SHP77 treated with DMSO at 0.1 percent for 48 hours (cell line): ENCODE results near the gene CLEC4A.
"Not testable (repeated sequence)": the region's sequence is repeated elsewhere in the genome, so short reads cannot be mapped to it uniquely, and the experiment has no call there.

Experiments used
- DNase-seq: peaks from one replicate; lab custom pipeline; 2025; lab: John Stamatoyannopoulos, UW

Gene CLEC4A

DNA sequence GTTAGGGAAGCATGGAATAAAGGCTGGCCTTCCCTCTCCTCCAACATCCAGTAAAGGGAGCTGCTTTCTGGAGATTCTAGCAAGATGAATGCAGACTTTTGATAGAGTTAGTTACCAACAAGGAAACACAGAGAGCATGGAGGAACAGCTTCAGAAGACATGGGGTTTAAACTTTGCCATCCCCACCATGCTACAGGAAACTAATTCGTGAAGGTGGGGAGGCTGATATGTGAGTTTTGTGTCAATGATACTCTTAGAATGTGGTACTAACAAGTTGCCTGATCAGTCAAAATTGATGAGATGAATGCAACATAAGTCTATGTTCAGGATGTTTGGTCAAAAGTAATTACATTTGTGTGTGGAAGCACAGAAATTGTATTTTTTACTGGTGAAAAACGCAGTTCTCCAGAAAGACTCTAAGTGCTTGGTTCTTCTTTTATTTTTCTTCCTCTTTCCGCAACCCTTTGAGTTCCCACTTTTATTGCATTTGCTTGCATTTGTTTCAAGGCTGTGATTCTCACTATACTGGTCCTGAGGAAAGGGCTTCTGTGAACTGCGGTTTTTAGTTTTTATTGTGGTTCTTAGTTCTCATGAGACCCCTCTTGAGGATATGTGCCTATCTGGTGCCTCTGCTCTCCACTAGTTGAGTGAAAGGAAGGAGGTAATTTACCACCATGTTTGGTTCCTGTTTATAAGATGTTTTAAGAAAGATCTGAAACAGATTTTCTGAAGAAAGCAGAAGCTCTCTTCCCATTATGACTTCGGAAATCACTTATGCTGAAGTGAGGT, at the start of gene CLEC4A:
Gene CLEC4A (plus strand): TSS at position 494 of the 789 bp plus-strand sequence. CDS start 262 bp downstream, at position 756.
- DNase-seq: no peak

DNA sequence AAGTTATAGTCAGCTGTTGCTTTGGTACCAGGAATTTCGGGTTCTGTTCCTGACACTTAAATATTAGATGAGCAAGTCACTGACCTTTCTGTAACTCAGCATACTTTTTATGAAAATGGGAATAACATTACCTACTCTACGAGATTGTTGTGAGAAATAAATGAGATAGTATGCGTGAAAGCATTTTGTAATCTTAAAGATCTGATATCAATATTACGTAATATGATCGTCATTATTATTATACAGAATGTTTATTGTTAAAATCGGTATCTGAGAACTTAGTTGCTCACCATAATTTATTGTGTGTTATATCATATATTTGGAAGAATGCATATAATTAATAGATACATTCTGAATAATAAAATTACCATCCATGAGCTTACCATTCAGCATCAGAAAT, 47.5 kb upstream of the CLEC4A start:
- no peak for DNase-seq

DNA sequence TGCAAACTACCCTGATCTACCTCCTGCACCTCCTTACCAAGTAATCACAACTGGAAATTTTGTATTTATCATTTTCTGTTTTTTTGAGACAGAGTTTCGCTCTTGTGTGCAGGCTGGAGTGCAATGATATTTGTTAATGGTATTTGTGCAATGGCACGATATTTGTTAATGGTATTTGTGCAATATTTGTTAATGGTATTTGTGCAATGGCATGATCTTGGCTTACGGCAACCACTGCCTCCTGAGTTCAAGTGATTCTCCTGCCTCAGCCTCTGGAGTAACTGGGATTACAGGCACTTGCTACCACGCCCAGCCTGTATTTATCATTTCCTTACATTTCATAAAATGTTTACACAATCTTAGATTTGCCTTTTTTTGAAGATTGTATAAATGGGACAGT, 47.1 kb upstream of the CLEC4A start:
- no peak for DNase-seq

DNA sequence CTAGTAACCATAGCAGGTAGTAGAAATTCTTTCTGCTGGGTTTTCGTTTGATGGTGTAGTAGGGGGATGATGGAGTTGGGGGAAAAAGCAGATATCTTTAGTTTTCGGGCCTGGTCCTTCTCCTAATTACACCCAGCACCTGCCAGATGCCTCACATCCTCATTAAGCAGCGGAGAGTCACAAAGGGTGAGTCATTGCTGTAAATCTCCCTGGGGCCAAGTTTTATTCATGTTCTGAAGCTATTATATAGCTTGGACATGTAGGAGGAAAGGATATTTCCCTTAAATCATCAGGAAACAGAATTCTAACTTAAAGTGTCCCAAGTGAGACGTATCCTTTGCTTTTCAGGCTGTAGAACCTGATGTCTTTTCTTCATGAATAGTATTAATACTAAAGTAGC, 46.2 kb upstream of the CLEC4A start:
- no peak for DNase-seq

DNA sequence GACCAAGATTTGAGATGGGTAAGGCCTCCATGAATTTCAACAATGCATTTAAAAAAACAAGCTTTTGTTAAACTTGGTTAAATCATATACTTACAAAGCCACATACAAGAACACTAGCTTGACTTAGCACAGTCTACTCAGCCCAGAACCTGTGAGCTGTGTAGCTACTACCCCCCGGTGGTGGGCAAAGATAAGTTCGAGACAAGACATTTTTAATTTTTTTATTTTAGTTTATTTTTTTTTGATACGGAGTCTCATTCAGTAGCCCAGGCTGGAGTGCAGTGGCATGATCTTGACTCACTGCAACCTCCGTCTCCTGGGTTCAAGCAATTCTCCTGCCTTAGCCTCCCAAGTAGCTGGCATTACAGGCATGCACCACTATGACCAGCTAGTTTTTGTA, 45.0 kb upstream of the CLEC4A start:
- DNase-seq: no peak

DNA sequence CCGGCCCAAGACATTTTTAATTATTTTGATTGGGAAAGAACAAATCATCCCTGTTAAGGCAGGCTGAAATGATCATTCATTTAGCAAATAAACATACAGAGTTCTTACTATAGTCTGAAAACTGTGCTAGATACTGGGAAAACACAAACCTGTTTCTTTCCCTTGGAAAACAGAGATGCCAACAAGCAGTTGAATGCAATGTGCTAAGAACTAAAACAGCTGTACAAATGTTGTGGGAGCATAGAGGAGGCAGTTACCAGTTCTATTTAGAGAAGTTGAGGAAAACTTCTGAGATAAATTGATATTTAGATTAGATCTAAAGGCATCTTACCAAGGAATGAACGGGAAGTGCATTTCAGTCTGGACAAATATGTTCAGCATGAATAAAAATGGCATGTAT, 44.5 kb upstream of the CLEC4A start:
- no peak for DNase-seq

DNA sequence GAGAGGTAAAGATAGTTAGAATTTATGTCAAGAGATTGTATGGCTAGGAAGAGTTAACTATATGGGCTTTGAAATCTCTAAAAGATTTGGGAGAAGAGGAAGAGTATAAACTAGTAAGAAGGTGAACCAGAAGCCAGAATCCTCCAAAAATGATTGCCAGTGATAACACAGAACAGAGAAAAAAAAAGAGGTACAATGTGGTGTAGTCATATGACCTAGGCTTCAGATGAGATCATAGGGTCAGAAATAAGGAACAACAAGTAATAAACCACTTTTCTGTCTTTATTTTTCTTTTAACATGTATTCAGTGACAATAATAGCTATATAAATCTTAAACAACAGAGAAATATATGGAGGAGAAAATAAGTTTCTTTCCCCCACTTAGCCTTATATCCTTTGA, 43.3 kb upstream of the CLEC4A start:
- DNase-seq: no peak

DNA sequence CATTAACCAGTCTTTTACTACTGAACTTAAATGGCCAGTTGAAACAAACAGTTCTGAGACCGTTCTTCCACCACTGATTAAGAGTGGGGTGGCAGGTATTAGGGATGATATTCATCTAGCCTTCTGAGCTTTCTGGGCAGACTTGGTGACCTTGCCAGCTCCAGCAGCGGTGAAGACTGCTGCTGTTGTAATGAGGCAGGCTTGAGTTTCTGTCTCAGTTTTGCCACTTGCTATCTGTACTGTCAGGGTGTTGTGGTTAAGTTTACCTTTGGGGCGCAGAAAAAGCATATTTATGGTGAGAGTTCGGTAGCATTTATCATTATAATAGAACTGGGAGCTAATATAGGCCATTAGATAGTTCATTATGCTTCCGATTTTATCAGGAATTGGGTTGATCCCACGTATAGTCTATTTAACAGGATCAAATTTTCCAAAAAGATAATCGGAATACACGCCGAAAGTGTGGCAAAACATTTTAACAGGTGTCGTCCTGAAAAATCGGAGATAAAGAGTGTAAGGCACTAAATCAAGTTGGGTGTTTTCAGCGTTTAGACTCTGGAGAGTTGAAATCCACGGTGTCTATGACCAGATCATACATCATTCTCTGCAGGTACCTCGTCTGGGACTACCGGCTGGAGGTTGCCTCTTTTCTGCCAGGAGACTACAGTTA, 42.0 kb upstream of the CLEC4A start:
- no peak for DNase-seq

DNA sequence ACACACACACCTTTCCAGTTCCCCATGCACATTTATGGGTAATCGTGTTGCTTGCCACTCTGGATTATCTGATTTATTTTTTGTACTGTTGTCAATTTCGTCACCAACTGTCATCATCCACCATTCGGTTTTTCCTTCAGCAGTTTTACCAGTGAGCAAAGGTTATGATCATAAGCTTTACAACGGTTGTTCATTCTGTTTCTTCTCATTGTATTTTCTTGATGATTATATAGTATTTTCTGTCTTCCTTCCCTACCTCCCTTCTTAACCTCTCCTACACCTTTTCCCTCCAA, 40.7 kb upstream of the CLEC4A start:
- no peak for DNase-seq

DNA sequence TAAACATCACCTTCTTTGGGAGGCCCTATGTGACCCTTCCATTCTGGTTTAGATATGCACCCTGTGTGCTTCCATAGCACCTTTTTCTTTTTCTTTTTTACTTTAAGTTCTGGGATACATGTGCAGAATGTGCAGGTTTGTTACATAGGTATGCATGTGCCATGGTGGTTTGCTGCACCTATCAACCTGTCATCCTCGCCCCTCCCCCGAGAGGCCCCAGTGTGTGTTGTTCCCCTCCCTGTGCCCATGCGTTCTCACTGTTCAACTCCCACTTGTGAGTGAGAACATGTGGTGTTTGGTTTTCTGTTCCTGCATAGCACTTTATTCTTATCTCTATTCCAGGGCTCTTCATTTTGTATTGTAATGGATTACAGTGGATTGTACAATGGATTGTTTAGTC, 39.1 kb upstream of the CLEC4A start:
- DNase-seq: not testable (repeated sequence)

DNA sequence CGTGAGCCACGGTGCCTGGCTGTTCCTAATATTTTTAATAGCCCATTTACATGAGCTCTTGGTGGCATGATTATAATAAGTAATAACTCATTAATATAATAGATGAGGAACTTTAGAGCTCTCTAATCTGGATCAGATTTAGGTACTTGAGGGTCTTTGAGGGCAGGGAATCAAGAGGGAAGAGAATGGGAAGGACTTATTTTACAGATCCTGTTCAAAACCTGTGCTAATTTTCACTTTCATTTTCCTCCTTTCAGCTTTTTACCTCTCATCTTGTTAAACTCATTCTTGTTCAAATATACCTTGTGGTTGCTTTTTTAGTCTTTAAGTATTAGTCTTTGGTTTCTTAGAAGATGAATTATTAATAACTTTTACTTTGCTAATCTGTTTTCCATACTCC, 35.8 kb upstream of the CLEC4A start:
- no peak for DNase-seq

DNA sequence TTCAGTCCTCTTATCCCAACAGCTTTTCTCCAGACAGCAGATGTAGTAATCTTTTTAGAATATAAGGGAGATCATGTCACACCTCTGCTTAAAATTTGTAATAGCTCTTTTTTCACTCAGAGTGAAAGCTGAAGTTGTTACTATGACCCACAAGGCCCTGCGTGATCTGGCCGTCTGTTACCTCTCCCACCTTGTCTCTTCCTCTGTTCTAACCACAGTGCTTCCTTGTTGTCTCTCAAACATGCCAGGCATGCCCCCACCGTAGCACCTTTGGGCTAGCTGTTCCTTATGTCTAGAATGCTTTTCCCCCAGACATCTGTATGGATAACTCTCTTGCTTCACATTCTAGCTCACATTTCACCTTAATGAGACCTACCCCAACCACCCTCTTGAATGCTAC, 34.8 kb upstream of the CLEC4A start:
- DNase-seq: no peak

DNA sequence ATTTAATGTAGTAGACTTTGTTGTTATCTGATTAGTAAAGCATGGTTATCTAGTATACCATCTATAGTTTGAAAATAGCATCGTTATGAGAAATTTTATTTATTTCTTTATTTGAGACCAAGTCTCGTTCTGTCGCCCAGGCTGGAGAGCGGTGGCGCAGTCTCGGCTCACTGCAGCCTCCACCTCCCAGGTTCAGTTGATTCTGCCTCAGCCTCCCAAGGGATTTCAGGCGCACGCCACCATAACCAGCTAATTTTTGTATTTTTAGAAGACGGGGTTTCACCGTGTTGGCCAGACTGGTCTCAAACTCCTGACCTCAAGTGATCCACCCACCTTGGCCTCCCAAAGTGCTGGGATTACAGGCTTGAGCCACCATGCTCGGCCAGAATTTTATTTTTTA, 34.1 kb upstream of the CLEC4A start:
- not testable (repeated sequence) for DNase-seq

DNA sequence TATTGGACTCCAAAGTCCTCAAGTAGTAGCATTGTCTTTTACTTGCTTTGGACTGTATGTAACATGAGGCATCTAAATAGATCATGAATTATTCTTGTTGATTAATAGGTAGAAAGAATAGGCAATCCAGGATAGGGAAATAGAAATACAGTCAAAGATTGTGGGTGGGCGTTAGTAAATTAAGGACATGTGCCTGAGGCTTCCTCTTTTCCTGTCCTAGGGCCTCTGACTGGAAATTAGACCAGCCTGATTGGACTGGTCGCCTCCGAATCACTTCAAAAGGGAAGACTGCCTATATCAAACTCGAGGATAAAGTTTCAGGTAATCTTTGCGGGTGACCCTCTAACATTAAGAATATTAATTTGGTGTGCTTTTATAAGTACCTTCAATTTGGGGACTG, 33.7 kb upstream of the CLEC4A start:
- DNase-seq: no peak

DNA sequence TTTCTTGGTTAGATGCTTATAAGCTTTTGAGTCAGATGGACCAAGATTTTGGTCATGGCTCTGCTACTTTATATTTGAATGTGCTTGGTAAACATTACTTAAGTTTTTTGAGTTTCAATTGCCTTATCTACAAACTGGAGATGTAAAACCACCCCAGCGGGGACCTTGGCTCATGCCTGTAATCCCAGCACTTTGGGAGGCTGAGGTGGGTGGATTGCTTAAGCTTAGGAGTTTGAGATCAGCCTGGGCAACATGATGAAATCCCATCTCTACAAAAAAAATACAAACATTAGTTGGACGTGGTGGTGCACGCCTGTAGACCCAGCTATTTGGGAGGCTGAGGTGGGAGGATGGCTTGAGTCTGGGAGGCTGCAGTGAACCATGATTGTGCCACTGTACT, 30.1 kb upstream of the CLEC4A start:
- no peak for DNase-seq

DNA sequence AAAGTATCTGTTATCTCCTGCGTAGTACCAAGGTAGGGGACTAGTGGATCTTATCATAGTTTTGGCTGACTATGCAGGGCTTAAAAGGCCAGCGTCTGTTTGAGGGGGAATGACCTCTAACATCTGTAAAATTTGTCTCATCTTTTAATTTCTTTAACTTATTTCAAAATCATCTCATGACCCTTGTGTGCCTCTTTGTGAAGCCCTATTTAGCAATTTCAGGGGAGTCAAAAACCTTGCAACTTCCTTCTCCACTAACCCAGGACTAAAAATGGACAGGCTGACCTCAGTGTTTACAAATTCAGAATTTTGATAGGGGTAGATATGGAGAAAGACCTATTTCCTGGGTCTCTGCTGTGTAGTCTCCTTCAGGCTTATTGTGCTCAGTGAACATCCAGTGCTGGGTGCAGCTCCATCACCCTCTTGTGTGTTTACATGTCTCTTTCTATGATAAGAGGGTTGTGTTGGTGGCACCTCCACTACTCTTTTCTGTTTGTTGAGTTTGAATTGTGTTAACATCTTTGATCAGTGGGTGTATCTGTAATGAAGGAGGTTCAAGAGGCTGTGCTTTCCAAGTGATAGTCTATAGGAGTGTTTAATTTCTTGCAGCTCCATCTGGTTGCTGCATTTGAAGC, 27.0 kb upstream of the CLEC4A start:
- no peak for DNase-seq

DNA sequence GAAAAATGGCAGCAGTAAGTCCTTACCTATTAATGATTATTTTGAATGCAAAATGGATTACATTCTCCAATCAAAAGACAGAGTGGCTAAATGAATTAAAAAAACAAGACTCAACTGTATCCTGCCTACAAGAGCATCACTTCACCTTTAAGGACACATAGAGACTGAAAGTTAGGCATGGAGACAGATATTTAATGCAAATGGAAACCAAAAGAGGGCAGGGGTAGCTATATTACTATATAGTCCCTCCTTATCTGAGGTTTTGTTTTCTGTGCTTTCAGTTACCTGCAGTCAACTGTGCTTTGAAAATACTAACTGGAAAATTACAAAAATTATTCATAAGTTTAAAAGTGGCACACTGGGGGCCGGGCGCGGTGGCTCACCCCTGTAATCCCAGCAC, 24.2 kb upstream of the CLEC4A start:
- no peak for DNase-seq

DNA sequence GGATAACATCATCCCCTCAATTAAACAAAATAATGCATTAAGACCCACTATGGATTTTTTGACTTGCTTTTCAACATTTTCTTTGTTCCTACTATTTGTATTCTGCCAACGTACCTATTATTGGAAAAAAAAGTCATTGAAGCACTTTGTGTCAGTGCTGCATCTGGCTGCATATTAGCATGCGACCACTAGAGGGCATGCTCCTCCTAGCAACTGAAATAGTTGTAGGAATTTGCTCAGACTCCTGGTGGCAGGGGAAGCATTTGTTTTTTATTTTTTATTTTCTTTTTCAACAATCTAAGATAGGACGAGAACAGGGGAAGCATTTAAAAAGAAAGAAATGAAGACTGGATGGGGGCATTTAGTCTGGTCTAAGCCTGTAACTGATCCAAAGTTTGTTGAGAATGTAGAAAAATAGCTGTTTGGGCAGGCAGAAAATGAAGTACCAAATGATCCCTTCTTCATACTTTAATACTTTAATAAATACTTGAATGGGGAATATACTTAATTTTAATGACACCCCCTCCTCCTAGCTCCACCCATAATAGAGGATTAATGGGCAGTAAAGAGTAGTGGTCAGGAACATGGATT, 14.5 kb upstream of the CLEC4A start:
- peak; percentile 0 for DNase-seq

DNA sequence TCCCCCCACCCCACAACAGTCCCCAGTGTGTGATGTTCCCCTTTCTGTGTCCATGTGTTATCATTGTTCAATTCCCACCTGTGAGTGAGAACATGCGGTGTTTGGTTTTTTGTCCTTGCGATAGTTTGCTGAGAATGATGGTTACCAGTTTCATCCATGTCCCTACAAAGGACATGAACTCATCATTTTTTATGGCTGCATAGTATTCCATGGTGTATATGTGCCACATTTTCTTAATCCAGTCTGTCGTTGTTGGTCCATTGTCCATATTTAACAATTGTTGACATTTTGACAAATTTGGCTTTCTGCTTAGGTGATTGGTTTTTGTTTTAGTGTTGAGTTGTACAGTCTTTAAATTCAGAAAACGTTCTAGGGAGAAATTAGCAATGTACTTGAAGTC, 10.3 kb upstream of the CLEC4A start:
- not testable (repeated sequence) for DNase-seq

DNA sequence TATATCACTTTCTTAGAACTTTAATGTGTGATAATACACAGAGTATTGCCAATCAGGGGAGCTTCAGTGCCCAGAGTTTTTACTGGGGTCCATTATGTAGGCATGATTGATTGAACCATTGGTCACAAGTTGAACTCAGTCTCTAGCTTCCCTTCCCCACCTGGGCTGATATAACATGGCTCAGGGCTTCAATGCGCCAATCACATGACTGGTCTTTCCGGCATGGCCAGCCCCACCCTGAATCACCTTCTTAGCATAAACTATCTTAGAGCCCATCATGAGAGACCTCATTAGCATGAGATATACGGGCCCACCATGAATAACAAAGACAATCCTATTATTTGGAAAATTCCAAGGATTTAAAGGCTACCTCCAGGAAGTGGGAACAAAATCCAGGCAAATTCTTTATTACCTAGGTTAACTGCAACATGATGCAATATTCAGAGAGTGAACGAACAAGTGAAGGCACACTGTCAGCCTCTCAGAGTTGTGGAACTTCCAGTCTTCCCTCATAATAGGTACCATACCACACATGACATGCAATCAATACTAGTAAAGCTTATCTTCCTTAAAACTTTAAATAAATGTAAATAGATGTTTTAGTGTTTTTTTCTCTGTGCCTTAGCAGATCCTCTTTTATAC, 3.2 kb upstream of the CLEC4A start:
- DNase-seq: no peak

DNA sequence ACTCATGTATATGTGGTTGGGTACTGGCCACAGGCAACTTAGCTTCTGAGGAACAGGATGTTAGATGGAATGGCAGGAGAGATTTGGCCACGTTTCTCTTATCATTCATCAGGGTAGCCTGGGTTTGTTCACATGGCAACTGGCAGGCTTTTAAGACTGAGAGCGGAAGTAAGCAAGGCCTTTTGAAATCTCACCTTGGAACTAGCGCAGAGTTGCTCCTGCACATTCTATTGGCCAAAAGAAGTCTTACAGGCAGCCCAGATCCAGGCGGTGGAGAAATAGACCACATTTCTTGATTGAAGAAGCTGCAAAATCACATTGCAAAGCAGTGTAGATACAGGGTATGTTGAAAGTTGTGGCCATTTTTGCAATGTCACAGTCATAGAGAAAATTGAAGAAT, 3.7 kb downstream of the CLEC4A start:
- DNase-seq: no peak

DNA sequence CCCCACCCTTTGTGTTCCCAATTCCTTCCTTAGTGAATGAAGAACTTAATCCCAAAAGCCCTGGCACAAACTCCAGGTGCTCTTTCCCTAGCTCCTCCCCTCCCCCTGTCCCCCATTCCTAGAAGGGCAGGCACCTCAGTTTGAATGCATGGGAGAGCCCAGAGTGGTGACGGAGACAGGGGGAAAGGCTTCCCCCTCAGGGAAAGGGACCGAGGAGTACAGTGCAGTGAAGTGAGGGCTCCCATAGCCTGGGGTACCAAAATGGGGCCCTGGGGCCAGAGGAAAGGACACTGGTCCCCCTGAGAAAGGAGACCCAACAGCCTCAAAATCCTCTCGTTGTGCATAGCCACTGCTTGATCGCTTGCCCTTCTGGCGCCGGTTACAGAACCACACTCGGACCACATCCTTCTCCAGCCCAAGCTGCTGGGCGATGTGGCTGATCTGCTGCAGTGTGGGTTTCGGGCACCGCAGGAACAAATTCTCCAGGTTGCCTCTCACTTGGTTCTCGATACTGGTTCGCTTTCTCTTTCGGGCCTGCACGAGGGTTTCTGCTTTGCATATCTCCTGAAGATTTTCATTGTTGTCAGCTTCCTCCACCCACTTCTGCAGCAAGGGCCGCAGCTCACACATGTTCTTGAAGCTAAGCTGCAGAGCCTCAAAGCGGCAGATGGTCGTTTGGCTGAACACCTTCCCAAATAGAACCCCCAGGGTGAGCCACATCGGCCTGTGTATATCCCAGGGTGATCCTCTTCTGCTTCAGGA, 10.4 kb downstream of the CLEC4A start:
- DNase-seq: not testable (repeated sequence)
